ENCODE measurements around the gene MLLT3.

- no peak for TF ChIP-seq EZH2phosphoT487 (IDR thresholded peaks at IDR 0.05; ENCODE audit: insufficient read depth, low read depth)
- TF ChIP-seq EZH2 (IDR thresholded peaks at IDR 0.05; ENCODE audit: insufficient read depth, poor library complexity, severe bottlenecking) = no peak
These were observed 15.6 kb downstream of the MLLT3 start for GRCh38 chr9:20606652-20607051.

Data from GM23248 (cell line).